GM19238 (cell line): ENCODE results near the gene EIF2S2.

ENCODE experiments used
- DNase-seq: peaks from one replicate; pipeline ENCODE4 v3.0.0; 2011; ENCODE audit warnings: low spot score; ENCODE audit not compliant: insufficient read length

EIF2S2 gene

GRCh38 chr20:34065260-34065659 is 46.8 kb downstream of the EIF2S2 start:
- no peak for DNase-seq

- DNase-seq: no peak
Observed at GRCh38 chr20:34064286-34064685, 47.8 kb downstream of the EIF2S2 start.

DNA sequence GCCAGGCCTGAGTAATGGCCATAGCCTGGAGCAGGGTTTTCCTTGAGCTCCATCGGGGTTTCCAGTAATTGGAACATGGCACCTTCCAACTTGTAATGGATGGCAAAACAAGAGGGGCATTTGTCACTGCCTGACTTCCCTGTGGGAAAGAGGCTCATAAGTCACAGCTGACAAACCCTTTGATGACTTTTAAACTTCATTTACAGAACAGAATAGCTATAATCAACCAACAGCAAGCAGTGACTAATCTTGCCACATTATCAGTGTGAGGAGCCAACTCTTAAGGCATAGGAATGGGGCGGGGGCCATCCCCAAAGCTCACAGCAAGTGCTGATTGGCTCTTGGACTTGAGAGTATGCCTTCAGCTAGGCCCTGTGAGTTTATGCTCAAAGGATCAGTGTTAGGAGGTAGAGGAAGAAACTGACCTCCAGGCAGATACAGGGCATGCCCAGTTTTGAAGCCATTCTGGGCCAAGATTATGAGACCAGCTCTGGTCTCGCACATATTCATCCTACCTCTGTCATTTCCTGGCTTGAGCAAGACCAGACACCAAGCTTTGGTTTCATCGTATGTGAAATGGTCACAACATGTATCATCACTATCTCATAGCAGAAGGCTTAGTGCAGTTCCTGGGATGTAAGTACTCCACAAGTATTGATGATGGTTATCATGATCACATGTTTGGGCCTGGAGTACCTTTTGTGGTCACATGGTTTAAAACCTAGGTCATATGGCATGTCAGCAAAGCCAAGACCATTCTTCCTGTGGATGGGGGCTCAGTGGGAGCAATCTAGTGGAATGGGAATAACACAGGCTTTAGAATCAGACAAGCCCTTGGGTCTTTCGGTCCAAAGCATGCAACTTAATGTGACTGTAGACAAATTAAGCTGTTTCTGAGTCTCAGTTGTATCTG is 49.2 kb downstream of the EIF2S2 start:
- no peak for DNase-seq

GRCh38 chr20:34061695-34062094 is 50.3 kb downstream of the EIF2S2 start:
- DNase-seq: no peak

DNA sequence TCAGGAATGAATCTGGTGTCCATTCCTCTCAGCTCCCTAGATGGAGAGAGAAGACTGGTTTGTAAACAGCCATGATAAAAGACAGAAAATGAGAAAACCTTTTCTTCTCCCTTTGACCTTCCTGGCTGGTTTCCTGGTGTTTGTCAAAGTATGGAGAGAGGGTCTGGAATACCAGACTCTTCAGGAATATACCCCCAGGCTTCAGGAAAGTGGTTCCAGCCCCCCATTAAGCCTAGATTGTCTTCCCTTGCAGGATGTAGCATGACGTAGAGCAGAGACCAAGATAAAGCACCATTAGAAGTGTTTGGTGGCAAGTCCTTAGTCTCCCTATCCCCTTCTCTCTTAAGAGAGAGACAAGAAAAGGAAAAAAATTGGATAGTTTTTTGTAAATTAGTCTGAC is 51.1 kb downstream of the EIF2S2 start:
- DNase-seq: no peak

DNA sequence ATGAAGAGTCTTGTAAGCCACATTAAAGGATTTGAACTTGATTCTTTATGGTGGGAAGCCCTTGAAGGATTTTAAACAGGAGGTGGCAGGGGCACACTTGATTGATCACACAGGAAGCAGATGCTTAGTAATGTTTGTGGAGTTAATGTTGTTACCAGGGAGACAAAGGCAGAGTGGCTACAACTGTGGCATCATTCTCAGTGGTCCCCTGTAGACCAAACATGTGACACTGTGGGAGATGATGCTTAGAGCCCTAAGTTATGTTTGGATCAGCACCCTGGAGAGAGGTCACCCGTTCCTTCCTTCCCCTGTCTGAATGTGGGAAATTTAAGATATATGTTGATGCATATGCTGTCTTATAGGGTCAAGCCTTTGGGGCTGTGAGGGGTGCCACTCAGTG is 53.2 kb downstream of the EIF2S2 start:
- DNase-seq: no peak

DNA sequence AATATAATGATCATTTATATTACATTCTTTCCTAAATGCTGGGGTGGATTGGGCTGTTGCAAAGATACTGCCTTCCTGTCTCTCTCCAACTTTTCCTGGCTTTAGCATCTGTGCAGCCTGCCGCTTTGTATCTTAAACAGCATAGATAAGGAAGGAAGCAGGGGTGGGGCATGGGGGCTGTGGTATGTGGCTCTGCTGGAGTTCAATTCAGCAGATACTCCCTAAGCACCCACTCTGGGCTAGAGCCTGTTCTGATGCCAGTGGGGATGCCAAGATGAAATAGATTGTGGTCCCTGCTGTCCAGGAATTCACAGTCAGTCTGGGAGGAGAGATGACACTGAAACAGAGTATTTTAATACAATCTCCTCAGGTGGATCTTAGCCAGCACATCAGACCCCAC is 56.8 kb downstream of the EIF2S2 start:
- no peak for DNase-seq

DNA sequence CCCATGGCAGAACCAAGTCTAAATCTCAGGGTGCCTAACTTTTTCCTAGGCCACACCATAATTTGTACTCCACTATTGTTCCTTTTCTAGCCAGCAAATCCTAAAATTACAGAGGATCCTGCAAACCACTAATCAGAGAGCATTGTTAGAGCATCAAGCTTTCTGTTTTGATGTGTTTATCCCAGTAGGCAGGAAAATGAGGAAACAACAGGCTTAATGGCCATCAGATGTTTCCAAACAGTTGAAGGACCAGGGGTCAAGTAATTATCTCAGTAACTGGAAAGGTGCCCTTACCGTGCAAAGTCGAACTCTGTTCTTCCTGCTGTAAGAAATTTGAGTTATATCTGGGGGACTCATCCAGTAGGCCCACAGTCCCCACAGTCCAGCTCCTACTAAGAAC is 59.6 kb downstream of the EIF2S2 start:
- DNase-seq: no peak

GRCh38 chr20:34049897-34050695 is 61.9 kb downstream of the EIF2S2 start:
- DNase-seq: no peak

DNA sequence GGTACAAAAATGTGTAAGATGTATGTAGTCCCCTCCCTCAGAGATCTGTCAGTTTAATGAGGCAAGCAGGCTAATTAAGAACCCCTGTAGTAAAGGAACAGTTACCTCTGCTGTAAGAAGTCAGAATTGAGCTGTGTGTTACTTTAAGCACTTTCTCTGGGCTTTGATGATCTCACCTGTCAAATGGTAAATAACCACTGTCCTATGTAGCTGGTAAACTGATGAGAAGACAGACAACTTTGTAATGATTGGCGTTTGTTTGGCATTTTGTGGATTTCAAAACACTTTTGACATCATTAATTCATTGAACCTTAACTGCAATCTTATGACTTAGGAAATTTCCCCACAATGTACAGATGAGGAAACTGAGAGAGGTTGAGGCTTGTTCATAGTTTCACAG is 62.7 kb downstream of the EIF2S2 start:
- no peak for DNase-seq

DNA sequence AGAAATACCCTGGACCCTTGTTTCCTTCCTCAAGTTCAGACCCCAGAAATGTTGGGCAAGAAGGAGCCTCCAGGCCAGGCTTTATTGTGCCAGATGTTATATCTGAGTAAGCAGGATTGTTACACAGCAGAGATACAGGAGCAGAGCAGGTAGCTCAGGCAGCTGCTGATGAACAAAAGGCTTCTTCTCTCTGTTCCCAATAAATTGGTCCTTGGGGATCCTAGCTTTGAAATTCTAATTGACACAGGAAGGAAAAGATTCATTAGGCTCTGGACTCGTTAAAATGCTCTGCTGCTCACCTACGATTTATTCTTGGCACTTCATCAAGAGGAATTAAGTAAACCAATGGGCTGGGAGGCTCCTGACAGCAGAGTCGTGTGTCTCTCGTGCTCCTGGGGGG is 64.1 kb downstream of the EIF2S2 start:
- DNase-seq: no peak

- DNase-seq: no peak
Observed at GRCh38 chr20:34047010-34047687, 64.9 kb downstream of the EIF2S2 start.

GRCh38 chr20:34045930-34046725 is 65.9 kb downstream of the EIF2S2 start:
- no peak for DNase-seq

GRCh38 chr20:34045294-34045693 is 66.7 kb downstream of the EIF2S2 start:
- DNase-seq: no peak

DNA sequence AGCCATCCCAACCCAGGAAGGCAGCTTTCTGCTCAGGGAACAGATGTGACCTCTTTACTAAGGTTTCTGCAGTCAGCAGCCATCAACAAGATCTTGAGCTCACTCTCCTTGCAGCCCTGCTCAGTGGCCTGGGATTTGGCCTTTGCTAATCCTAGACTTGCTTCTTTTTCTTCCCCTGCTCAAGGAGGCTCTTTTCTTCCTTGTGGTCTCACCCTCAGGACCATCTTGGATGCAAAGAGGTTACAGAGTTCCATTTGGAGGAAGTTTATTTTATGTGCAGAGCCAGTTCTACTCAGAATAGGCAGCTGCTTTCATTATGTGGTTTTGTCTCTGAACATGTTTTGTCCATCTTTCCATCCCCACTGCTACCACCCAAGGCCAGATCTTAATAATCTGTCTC is 69.0 kb downstream of the EIF2S2 start:
- DNase-seq: no peak

DNA sequence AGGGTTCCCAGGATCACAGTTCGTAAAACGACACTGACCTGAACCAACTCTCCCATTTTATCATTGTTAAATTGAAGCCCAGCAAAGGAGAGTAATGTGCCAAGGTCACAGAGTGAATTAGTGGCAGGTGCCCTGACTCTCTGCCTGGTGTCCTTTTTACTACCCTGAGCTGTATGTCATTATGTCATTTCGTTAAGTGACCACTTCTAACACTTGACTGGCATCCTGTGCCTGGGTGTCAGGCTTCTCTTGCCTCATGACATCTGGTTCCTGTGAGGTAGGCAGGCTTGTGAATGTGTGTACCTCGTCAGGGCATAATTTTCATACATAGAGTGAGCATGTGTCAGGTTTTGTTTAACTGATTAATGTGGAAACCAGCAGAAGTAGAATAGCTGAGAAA is 69.8 kb downstream of the EIF2S2 start:
- DNase-seq: no peak

DNA sequence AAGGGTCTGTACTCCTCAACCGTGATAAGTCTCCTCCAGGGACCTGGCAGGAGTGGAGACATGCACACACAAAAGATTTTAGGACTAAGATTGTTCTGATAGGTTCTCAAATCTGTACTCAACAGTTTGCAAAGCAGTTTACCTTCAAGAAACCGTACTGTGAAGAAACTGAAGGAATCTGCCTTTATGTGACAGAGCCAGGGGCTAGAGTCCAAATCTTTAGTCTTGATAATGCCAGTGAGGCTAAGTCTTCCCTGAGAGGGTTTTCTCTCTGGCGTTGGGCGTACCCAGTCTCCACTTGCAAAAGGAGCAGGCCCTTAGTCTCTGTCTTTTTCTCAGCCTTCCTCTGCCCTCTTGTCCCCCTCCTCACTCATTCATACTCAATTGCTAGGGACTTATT is 70.8 kb downstream of the EIF2S2 start:
- DNase-seq: no peak

DNA sequence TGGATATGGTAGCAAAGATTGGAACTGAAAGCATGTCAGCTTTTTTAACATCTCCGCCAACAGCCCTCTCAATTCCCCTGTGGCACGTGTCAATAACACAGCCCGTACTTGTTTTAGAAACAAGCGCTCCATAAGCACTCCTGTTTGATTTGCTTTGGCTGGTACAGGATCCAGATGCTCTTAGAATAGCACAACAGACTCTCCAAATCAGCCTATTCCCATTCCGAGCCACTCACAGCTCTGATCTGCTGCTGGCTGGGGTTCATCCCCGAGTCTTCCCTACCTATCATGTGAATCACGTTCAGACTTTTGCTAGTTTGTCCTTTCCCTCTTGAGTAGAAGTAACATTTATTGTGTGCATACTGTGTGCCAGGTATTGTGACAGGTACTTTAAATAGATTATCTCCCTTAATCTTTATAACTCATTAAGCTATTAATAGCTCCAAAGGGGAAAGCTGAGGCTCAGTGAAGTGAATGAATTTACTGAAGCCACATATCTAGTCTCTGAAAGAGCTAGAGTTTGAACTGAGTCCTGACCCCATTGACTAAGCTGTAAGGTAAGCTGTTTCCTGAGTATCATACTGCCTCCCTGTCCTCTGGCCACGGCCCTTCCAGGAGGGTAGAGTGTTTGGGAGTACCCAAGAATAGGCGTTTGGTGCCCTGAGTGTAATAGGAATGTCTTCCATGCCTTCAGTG is 71.6 kb downstream of the EIF2S2 start:
- no peak for DNase-seq
